A549 (cell line): Measurements from ENCODE around the gene DCAF15. TPM values are rescaled to one million over a fixed set of nuclear protein-coding genes. Genes with fewer than 3 reads are reported as not detected.

Experiments used
- ATAC-seq, 2 experiments: fragments of 200-7000 bp in 1 of 2; fragments of >200 bp in 1 of 2; cut with Nextera tagmentation in 1 of 2; cut with Tn5 transposase in 1 of 2; 3 replicates each; pipeline versions ENCODE4 v1.8.0 to v1.9.1; 2018 to 2020; ENCODE audit warnings: mild to moderate bottlenecking in 1 of 2, moderate library complexity in 1 of 2
- CTCF ChIA-PET: fragments of 300-600 bp; sonication (Branson Sonifier 250); formaldehyde crosslinking; extraction: SDS; loops from one replicate; lab custom pipeline; 2021; ENCODE audit warnings: antibody characterized with exemption, inconsistent platforms; lab: Yijun Ruan, JAX
- POLR2A ChIA-PET: fragments of 350-600 bp; formaldehyde crosslinking; extraction: SDS; loops from one replicate; lab custom pipeline; 2021; ENCODE audit warnings: antibody characterized with exemption, inconsistent platforms; lab: Yijun Ruan, JAX
- DNase-seq, 2 experiments: peaks; one replicate each; pipeline versions ENCODE4 v3.0.0 to v3.0.0-alpha.2; 2011 to 2016; ENCODE audit warnings: low read depth in 1 of 2, low spot score in 1 of 2
- FAIRE-seq: peaks from 2 replicates; lab custom pipeline; 2011; peaks lifted over from hg19 to GRCh38; lab: Jason Lieb, UNC
- H3K27ac ChIP-seq, 2 experiments: fragments of >200 bp; sonication (Bioruptor Twin); formaldehyde crosslinking; 3 replicates each; pipeline ENCODE4 v1.5.1; 2016 to 2017
- H3K4me1 ChIP-seq: fragments of >200 bp; sonication (Bioruptor Twin); formaldehyde crosslinking; 3 replicates; pipeline ENCODE4 v1.6.1; 2016
- H3K4me2 ChIP-seq: fragments of >200 bp; sonication (Bioruptor Twin); formaldehyde crosslinking; 3 replicates; pipeline ENCODE4 v1.6.1; 2016
- H3K4me3 ChIP-seq: fragments of >200 bp; sonication (Bioruptor Twin); formaldehyde crosslinking; 3 replicates; pipeline ENCODE4 v1.5.1; 2016
- H3K9me3 ChIP-seq: fragments of >200 bp; sonication (Bioruptor Twin); formaldehyde crosslinking; 3 replicates; pipeline ENCODE4 v1.6.1; 2016
- BHLHE40 ChIP-seq: IDR thresholded peaks from 2 replicates; pipeline ENCODE4 v1.6.1; 2012; ENCODE audit warnings: low read depth, low read length, inconsistent platforms
- CBX8 ChIP-seq: fragments of 200-600 bp; sonication (generic); IDR thresholded peaks from 2 replicates; pipeline ENCODE4 v1.6.1; 2016
- ESRRA ChIP-seq: fragments of 150-350 bp; IDR thresholded peaks from 2 replicates; pipeline ENCODE4 v1.6.1; 2014; ENCODE audit warnings: mild to moderate bottlenecking, low read length, borderline replicate concordance
- FOSL2 ChIP-seq, 2 experiments: fragments of 450-650 bp in 1 of 2; fragments of >200 bp in 1 of 2; sonication (Bioruptor Twin) in 1 of 2; formaldehyde crosslinking; IDR thresholded peaks; 2 replicates each; pipeline versions ENCODE4 v1.5.0 to v1.6.1; 2016 to 2020; ENCODE audit warnings: mild to moderate bottlenecking in 1 of 2, moderate library complexity in 1 of 2
- HOXB5 ChIP-seq: fragments of 250-450 bp; sonication (Bioruptor Pico); IDR thresholded peaks from 2 replicates; pipeline ENCODE4 v1.5.0; 2020; ENCODE audit warnings: mild to moderate bottlenecking, moderate library complexity
- JUN ChIP-seq, 2 experiments: fragments of >200 bp; sonication (Bioruptor Twin); formaldehyde crosslinking; IDR thresholded peaks; 2 replicates in 1 of 2; 3 replicates in 1 of 2; pipeline ENCODE4 v1.6.1; 2016 to 2017
- MAFK ChIP-seq: fragments of 450-650 bp; IDR thresholded peaks from 2 replicates; pipeline ENCODE4 v1.6.1; 2014; ENCODE audit not compliant: partially characterized antibody
- MAZ ChIP-seq: fragments of 150-350 bp; IDR thresholded peaks from 2 replicates; pipeline ENCODE4 v1.6.1; 2014; ENCODE audit warnings: antibody characterized with exemption, low read depth, low read length, borderline replicate concordance
- MYC ChIP-seq: IDR thresholded peaks from 2 replicates; pipeline ENCODE4 v1.6.1; 2012; ENCODE audit warnings: mild to moderate bottlenecking, inconsistent platforms, low read length, improper control_type of control experiment, borderline replicate concordance
- NFE2L2 ChIP-seq: fragments of 150-350 bp; conservative IDR thresholded peaks from 2 replicates; pipeline ENCODE4 v1.6.1; 2014; ENCODE audit warnings: low read length
- NPAS2 ChIP-seq: fragments of 250-450 bp; sonication (Bioruptor Pico); IDR thresholded peaks from 2 replicates; pipeline ENCODE4 v1.8.0; 2022; ENCODE audit warnings: mild to moderate bottlenecking, moderate library complexity, borderline replicate concordance
- NR3C1 ChIP-seq: fragments of >200 bp; sonication (Bioruptor Twin); formaldehyde crosslinking; IDR thresholded peaks from 3 replicates; pipeline ENCODE4 v1.6.1; 2017
- POLR2A ChIP-seq: IDR thresholded peaks from 2 replicates; pipeline ENCODE4 v1.6.1; 2012; ENCODE audit warnings: mild to moderate bottlenecking, low read length
- RARB ChIP-seq: fragments of 250-450 bp; sonication (Bioruptor Pico); IDR thresholded peaks from 2 replicates; pipeline ENCODE4 v1.8.0; 2021; ENCODE audit warnings: mild to moderate bottlenecking, moderate library complexity
- RFX5 ChIP-seq: fragments of 450-650 bp; IDR thresholded peaks from 2 replicates; pipeline ENCODE4 v1.7.1; 2014; ENCODE audit warnings: antibody characterized with exemption, mild to moderate bottlenecking, moderate library complexity
- RNF2 ChIP-seq: fragments of 200-600 bp; sonication (generic); IDR thresholded peaks from 2 replicates; pipeline ENCODE4 v1.6.1; 2016; ENCODE audit warnings: low read depth, mild to moderate bottlenecking, antibody characterized with exemption, moderate library complexity, borderline replicate concordance
- SMC3 ChIP-seq: fragments of >200 bp; sonication (Bioruptor Twin); formaldehyde crosslinking; IDR thresholded peaks from 3 replicates; pipeline ENCODE4 v1.6.1; 2018; ENCODE audit warnings: inconsistent platforms
- SREBF2 ChIP-seq: fragments of 450-650 bp; IDR thresholded peaks from 2 replicates; pipeline ENCODE4 v1.6.1; 2014; ENCODE audit warnings: mild to moderate bottlenecking, moderate library complexity
- ZC3H11A ChIP-seq: fragments of 450-650 bp; IDR thresholded peaks from 2 replicates; pipeline ENCODE4 v1.6.1; 2014; ENCODE audit warnings: antibody characterized with exemption, mild to moderate bottlenecking
- ZNF302 ChIP-seq: fragments of 250-450 bp; sonication (Bioruptor Pico); IDR thresholded peaks from 2 replicates; pipeline ENCODE4 v1.9.0; 2021; ENCODE audit warnings: inconsistent platforms, mild to moderate bottlenecking, moderate library complexity
- WGBS: methylation state at CpG from one replicate; pipeline ENCODE4 v1.1.6; 2017; ENCODE audit errors: missing lambda C conversion rate; 5-methylcytosine and 5-hydroxymethylcytosine counted together
- polyA plus RNA-seq, 4 experiments: library from polyadenylated mRNA; depleted of rRNA in 3 of 4; stranded (reverse); fragments of >200 nt; fragmentation: RNase III in 1 of 4; extraction: RNeasy Plus Mini Kit Qiagen cat#74134 plus additional on column Dnase treatment in 1 of 4; gene quantifications; 2 replicates in 3 of 4; 3 replicates in 1 of 4; pipeline ENCODE4 v1.2.3, GENCODE V29; 2011 to 2017
- TF ChIP-seq, protein P1 (sequence below): fragments of >200 bp; sonication (Bioruptor Twin); formaldehyde crosslinking; IDR thresholded peaks from 3 replicates; pipeline ENCODE4 v1.5.1; 2016
- TF ChIP-seq, protein P2 (sequence below): fragments of 150-350 bp; IDR thresholded peaks from 2 replicates; pipeline ENCODE4 v1.6.1; 2014; ENCODE audit warnings: low read depth, mild to moderate bottlenecking, low read length
- TF ChIP-seq, protein P3 (sequence below): IDR thresholded peaks from 2 replicates; pipeline ENCODE4 v1.6.1; 2012; ENCODE audit warnings: low read depth, borderline replicate concordance
- TF ChIP-seq, protein P4 (sequence below): IDR thresholded peaks from 2 replicates; pipeline ENCODE4 v1.6.1; 2012
- TF ChIP-seq, protein P5 (sequence below): fragments of 200-600 bp; sonication (generic); IDR thresholded peaks from 2 replicates; pipeline ENCODE4 v1.6.1; 2016; ENCODE audit warnings: antibody characterized with exemption, mild to moderate bottlenecking, moderate library complexity
- TF ChIP-seq, protein P6 (sequence below): fragments of >200 bp; sonication (Bioruptor Twin); formaldehyde crosslinking; IDR thresholded peaks from 2 replicates; pipeline ENCODE4 v1.6.1; 2016

Gene DCAF15
- polyA plus RNA-seq, 2 of the 4 experiments (the other 2 are of a cell fraction): 10.2 to 23.0 TPM

DNA sequence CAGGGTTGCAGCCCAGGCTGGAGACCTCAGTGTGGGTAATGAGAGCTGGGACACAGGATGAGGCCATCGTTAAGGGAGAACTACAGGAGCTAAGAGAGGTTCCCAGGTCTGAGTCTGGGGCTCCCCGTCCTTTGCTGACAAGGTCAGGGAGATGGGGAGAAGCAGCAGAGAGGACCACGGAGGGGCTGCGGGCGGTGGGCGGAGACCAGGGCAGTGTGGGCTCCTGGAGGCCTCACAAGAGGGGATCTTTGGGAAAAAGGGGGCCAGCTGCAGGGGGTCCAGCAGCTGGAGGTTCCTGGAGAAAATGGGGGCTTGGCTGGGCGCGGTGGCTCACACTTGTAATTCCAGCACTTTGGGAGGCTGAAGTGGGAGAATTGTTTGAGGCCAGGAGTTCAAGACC lies 37.8 kb downstream of the DCAF15 start:
- H3K4me3 ChIP-seq: no peak overlapping the region
- POLR2A ChIA-PET: interaction anchor here (1.6 kb wide), 1 partner anchor 17 kb away, joined by 6 read pairs; the partner anchor contains the start of gene RFX1
- no peaks in the 10 kb centered on the region for H3K4me1 ChIP-seq
- CTCF ChIA-PET: interaction anchor here (1.3 kb wide), 1 partner anchor 18 kb away, joined by 3 read pairs; no protein-coding TSS in a partner anchor
- no peak for FAIRE-seq
- H3K9me3 ChIP-seq: no peaks in the 10 kb centered on the region
- H3K4me2 ChIP-seq: no peak overlapping the region
- whole genome bisulfite sequencing: 97% methylated on average over 8 of the region's 8 CpGs
- no peak overlapping the region for H3K27ac ChIP-seq
- TF ChIP-seq, protein P1, sequence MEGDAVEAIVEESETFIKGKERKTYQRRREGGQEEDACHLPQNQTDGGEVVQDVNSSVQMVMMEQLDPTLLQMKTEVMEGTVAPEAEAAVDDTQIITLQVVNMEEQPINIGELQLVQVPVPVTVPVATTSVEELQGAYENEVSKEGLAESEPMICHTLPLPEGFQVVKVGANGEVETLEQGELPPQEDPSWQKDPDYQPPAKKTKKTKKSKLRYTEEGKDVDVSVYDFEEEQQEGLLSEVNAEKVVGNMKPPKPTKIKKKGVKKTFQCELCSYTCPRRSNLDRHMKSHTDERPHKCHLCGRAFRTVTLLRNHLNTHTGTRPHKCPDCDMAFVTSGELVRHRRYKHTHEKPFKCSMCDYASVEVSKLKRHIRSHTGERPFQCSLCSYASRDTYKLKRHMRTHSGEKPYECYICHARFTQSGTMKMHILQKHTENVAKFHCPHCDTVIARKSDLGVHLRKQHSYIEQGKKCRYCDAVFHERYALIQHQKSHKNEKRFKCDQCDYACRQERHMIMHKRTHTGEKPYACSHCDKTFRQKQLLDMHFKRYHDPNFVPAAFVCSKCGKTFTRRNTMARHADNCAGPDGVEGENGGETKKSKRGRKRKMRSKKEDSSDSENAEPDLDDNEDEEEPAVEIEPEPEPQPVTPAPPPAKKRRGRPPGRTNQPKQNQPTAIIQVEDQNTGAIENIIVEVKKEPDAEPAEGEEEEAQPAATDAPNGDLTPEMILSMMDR: no peak
- TF ChIP-seq SREBF2 (no peak), ZNF302 (no peak), ESRRA (no peak), MAZ (no peak)
- TF ChIP-seq, all 56 proteins: peak for 0
- DNase-seq (no peak), ATAC-seq (no peak)

DNA sequence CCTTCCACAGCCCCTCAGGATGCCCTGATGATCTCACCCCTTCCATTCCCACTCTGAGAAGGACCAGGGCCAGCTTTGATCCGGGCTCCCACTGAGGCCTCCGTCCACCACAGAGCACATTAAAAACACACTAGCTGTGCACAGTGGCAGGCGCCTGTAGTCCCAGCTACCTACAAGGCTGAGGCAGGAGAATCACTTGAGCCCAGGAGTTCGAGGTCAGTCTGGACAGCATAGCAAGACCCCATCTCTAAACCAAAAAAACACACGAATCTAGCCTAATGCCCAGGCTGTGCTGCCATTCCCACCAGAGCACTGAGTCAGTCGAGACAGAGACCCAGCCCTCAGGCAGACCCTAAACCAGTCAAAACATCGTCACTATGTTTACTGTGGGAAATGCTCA lies 39.7 kb downstream of the DCAF15 start:
- TF ChIP-seq CBX8: no peak
- no peak for TF ChIP-seq SMC3
- no peak for TF ChIP-seq HOXB5 (CRISPR knock-in tag)
- TF ChIP-seq NFE2L2: no peak
- TF ChIP-seq, protein P2, sequence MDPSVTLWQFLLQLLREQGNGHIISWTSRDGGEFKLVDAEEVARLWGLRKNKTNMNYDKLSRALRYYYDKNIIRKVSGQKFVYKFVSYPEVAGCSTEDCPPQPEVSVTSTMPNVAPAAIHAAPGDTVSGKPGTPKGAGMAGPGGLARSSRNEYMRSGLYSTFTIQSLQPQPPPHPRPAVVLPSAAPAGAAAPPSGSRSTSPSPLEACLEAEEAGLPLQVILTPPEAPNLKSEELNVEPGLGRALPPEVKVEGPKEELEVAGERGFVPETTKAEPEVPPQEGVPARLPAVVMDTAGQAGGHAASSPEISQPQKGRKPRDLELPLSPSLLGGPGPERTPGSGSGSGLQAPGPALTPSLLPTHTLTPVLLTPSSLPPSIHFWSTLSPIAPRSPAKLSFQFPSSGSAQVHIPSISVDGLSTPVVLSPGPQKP: no peak
- no peak for TF ChIP-seq NR3C1
- TF ChIP-seq RFX5: no peak
- TF ChIP-seq, protein P3, sequence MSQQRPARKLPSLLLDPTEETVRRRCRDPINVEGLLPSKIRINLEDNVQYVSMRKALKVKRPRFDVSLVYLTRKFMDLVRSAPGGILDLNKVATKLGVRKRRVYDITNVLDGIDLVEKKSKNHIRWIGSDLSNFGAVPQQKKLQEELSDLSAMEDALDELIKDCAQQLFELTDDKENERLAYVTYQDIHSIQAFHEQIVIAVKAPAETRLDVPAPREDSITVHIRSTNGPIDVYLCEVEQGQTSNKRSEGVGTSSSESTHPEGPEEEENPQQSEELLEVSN: no peak
- TF ChIP-seq, protein P4, sequence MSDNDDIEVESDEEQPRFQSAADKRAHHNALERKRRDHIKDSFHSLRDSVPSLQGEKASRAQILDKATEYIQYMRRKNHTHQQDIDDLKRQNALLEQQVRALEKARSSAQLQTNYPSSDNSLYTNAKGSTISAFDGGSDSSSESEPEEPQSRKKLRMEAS: no peak
- no peak for TF ChIP-seq BHLHE40
- TF ChIP-seq NPAS2 (CRISPR knock-in tag): no peak
- no peak for ATAC-seq
- no peak overlapping the region for H3K4me2 ChIP-seq
- no peak overlapping the region for H3K4me3 ChIP-seq
- no peak for DNase-seq
- H3K9me3 ChIP-seq: no peaks in the 10 kb centered on the region
- ChIA-PET CTCF (no interaction called here), POLR2A (no interaction called here)
- 91% methylated on average over 6 of the region's 7 CpGs for WGBS
- H3K27ac ChIP-seq: no peak overlapping the region
- H3K4me1 ChIP-seq: no peaks in the 10 kb centered on the region
- no peak for FAIRE-seq

DNA sequence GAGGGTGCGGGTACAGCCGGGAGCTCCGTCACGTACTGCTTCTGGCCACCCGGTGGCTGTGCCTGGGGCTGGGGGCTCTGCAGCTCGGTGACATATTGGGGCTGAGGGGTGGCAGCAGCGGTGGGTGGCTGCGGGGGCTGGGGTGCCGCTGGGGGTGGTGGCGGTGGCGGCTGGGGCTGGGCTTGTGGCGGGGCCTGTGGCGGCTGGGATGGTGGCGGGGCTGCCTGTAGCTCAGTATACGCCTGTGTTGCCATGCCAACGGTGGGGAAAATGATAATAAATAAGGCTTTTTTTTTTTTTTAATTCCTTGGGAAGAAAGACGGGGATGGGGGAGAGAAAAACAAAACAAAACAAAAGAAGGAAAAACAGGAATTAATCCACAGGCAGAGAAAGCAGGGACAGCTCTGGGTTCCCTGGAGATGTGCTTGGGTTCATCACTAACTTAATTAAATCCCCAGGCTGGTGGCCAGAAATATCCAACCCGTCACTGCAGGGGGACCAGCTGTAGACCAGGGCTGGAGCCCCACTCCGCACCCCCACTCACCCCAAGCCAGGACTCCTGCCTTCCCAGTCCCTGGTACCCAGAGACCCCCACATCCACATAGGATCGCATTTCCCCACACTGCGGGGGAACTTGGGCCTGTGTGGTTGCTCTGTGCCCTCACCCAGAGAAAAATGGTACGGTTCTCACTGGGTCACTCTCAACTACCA lies 41.4 kb downstream of the DCAF15 start:
- DNase-seq: no peak
- ATAC-seq: no peak; a peak in 1 of 6 replicates
- H3K4me3 ChIP-seq: no peak overlapping the region
- ChIA-PET CTCF (interaction anchor here (0.5 to 1.7 kb wide), 4 partner anchors 78 to 121 kb away, joined by 3 to 5 read pairs (median 4); no protein-coding TSS in a partner anchor), POLR2A (no interaction called here)
- FAIRE-seq: no peak
- H3K4me1 ChIP-seq: no peaks in the 10 kb centered on the region
- no peak overlapping the region for H3K27ac ChIP-seq
- WGBS: 83% methylated on average over 11 of the region's 22 CpGs
- TF ChIP-seq BHLHE40: no peak
- TF ChIP-seq RNF2: no peak
- no peak for TF ChIP-seq JUN (IDR thresholded peaks at IDR 0.05)
- no peak for TF ChIP-seq POLR2A
- TF ChIP-seq ZNF302: no peak
- TF ChIP-seq RARB (CRISPR knock-in tag): no peak
- TF ChIP-seq SREBF2: no peak
- no peak for TF ChIP-seq ZC3H11A
- TF ChIP-seq MAFK: no peak
- no peak for TF ChIP-seq ESRRA
- no peak for TF ChIP-seq FOSL2 (IDR thresholded peaks at IDR 0.05)
- TF ChIP-seq FOSL2 (CRISPR knock-in tag; IDR thresholded peaks at IDR 0.05): no peak
- TF ChIP-seq MYC: no peak
- TF ChIP-seq, protein P5, sequence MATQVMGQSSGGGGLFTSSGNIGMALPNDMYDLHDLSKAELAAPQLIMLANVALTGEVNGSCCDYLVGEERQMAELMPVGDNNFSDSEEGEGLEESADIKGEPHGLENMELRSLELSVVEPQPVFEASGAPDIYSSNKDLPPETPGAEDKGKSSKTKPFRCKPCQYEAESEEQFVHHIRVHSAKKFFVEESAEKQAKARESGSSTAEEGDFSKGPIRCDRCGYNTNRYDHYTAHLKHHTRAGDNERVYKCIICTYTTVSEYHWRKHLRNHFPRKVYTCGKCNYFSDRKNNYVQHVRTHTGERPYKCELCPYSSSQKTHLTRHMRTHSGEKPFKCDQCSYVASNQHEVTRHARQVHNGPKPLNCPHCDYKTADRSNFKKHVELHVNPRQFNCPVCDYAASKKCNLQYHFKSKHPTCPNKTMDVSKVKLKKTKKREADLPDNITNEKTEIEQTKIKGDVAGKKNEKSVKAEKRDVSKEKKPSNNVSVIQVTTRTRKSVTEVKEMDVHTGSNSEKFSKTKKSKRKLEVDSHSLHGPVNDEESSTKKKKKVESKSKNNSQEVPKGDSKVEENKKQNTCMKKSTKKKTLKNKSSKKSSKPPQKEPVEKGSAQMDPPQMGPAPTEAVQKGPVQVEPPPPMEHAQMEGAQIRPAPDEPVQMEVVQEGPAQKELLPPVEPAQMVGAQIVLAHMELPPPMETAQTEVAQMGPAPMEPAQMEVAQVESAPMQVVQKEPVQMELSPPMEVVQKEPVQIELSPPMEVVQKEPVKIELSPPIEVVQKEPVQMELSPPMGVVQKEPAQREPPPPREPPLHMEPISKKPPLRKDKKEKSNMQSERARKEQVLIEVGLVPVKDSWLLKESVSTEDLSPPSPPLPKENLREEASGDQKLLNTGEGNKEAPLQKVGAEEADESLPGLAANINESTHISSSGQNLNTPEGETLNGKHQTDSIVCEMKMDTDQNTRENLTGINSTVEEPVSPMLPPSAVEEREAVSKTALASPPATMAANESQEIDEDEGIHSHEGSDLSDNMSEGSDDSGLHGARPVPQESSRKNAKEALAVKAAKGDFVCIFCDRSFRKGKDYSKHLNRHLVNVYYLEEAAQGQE: no peak
- TF ChIP-seq, protein P6, sequence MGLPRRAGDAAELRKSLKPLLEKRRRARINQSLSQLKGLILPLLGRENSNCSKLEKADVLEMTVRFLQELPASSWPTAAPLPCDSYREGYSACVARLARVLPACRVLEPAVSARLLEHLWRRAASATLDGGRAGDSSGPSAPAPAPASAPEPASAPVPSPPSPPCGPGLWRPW: no peak
- no peak for TF ChIP-seq NR3C1
- no peaks in the 10 kb centered on the region; the same call in 2 of the 3 replicates for H3K9me3 ChIP-seq
- no peak overlapping the region for H3K4me2 ChIP-seq
